ENCODE results near the gene SCO1. TPM values are rescaled to one million over a fixed set of nuclear protein-coding genes. Genes with fewer than 3 reads are reported as not detected.

SCO1 gene
- total and polyA plus RNA-seq, 7 donors: 17.5 to 38.9 (median 28.6) TPM

DNA sequence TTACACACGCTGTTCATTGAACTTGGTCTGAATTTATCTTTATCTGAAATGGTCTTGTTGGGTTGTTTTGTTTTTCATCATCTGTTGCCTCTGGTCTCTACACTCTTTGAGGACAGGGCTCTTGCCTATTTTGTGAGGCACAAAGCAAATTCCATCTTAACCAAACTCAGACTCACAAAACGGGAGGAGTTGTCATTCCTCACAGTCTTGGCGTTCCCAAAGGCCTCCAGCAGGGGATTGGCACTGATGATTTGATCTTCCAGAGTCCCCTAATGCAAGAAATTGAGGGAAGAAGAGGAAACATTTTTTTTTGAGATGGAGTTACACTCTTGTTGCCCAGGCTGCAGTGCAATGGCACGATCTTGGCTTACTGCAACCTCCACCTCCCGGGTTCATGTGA is 49.0 kb downstream of the SCO1 start:
- TF ChIP-seq, protein P1, sequence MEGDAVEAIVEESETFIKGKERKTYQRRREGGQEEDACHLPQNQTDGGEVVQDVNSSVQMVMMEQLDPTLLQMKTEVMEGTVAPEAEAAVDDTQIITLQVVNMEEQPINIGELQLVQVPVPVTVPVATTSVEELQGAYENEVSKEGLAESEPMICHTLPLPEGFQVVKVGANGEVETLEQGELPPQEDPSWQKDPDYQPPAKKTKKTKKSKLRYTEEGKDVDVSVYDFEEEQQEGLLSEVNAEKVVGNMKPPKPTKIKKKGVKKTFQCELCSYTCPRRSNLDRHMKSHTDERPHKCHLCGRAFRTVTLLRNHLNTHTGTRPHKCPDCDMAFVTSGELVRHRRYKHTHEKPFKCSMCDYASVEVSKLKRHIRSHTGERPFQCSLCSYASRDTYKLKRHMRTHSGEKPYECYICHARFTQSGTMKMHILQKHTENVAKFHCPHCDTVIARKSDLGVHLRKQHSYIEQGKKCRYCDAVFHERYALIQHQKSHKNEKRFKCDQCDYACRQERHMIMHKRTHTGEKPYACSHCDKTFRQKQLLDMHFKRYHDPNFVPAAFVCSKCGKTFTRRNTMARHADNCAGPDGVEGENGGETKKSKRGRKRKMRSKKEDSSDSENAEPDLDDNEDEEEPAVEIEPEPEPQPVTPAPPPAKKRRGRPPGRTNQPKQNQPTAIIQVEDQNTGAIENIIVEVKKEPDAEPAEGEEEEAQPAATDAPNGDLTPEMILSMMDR (IDR thresholded peaks at IDR 0.05): no peak
- Histone ChIP-seq H3K27ac (no peak overlapping the region), H3K4me3 (no peak overlapping the region), H3K36me3 (ENCODE audit: insufficient read depth in 1 of 2, low read depth in 1 of 2) (peaks cover 0 to 49% of the 10 kb centered on the region in 2 donors), H3K27me3 (ENCODE audit: insufficient read depth in 3 of 3, low read length in 2 of 3) (no peaks in the 10 kb centered on the region), H3K9me3 (no peaks in the 10 kb centered on the region), H3K4me1 (no peaks in the 10 kb centered on the region)
- no peak for ATAC-seq
- DNase-seq: no peak
- WGBS, 3 donors: 90 to 91% (median 91%) methylated on average over 5 of the region's 5 CpGs
- intact Hi-C loops (cut with DNase I): loop anchor here in 1 of 2 donors (5.0 kb wide), 1 partner anchor 199 kb away; no protein-coding TSS in a partner anchor

DNA sequence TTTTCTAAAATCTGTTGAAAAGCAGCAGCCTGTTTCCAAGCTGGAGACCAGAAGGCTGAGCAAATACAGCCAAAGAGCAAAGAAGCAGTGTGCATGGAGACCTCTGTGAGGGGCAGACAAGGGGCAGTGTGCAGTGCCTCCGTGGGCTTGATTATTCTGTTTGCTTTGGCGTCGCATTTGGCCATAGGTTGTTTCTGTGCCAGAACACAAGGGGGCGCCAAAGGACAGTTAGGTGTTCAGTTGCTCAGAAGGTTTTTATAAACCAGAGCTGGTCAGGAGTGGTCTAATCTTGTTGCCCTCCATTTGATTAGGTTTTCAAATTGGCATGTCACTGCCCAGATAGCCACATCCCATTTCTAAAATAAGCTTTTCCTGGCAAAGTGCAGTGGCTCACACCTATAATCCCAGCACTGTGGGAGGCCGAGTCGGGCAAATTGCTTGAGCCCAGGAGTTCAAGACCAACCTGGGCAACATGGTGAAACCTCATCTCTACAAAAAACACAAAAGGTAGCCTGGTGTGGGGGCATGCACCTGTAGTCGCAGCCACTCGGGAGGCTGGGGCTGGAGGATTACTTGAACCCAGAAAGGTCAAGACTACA is 50.8 kb downstream of the SCO1 start:
- TF ChIP-seq, protein P1 (IDR thresholded peaks at IDR 0.05): peak; percentile 87
- ATAC-seq (peak; percentile 72 to 89 (median 82)), DNase-seq (peak; percentile 65 to 82)
- intact Hi-C loops (cut with DNase I): loop anchor here (1.0 to 5.0 kb wide), 2 partner anchors 198 to 201 kb away; no protein-coding TSS in a partner anchor
- H3K9me3 ChIP-seq: no peaks in the 10 kb centered on the region
- no peaks in the 10 kb centered on the region for H3K4me1 ChIP-seq
- H3K27me3 ChIP-seq (ENCODE audit: insufficient read depth in 3 of 3, low read length in 2 of 3): no peaks in the 10 kb centered on the region
- 34 to 39% (median 36%) methylated on average over 8 of the region's 8 CpGs for WGBS, 3 donors
- no peak overlapping the region for H3K27ac ChIP-seq
- H3K36me3 ChIP-seq (ENCODE audit: insufficient read depth in 1 of 2, low read depth in 1 of 2): peaks cover 0 to 68% of the 10 kb centered on the region in 2 donors
- no peak overlapping the region for H3K4me3 ChIP-seq

DNA sequence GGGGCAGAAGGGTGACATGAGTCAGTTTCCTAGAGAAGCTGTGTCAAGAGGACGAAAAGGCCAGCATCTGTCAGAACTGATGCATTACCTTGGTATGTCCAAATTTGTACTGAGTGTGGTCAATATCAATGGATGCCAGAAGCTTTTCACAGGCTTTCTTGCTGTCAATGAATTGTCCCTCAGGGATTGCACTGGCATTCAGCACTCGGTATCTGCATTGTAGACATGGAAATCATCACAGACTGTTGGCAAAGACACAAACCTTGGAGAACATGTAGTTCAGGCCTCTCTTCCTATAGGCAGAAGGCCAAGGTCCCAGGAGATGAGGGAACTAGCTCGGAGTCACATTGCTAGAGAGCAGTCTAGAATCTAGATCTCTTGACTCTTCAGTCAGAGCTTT is 56.9 kb downstream of the SCO1 start:
- ATAC-seq: peak in 1 of 4 donors; percentile 36
- peaks cover 2 to 93% of the 10 kb centered on the region in 2 donors for H3K36me3 ChIP-seq (ENCODE audit: insufficient read depth in 1 of 2, low read depth in 1 of 2)
- TF ChIP-seq, protein P1 (IDR thresholded peaks at IDR 0.05): no peak

DNA sequence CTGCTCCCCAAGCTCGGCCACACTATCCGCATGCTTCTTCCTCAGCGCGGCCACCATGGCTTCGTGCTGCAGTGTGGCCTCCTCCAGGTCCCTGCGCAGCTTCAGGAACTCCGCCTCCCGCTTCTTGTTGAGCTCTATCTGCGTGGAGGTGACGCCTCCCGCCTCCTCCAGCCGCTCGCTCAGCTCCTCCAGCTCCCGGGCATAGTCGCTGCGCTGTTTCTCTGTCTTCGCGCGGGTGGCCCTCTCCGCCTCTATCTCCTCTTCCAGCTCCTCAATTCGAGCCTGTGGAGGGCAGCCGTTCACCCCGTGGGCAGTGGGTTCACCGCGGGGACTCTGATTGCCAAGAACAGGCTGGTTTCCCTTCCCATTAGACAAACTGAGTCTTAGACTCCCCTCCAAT is 59.2 kb downstream of the SCO1 start:
- DNase-seq (no peak), ATAC-seq (no peak)
- WGBS, 3 donors: 91 to 94% (median 92%) methylated on average over 25 of the region's 25 CpGs
- Histone ChIP-seq H3K27me3 (ENCODE audit: insufficient read depth in 3 of 3, low read length in 2 of 3) (no peaks in the 10 kb centered on the region), H3K36me3 (ENCODE audit: insufficient read depth in 1 of 2, low read depth in 1 of 2) (peaks cover 4 to 95% of the 10 kb centered on the region in 2 donors), H3K9me3 (no peaks in the 10 kb centered on the region), H3K4me1 (no peaks in the 10 kb centered on the region), H3K4me3 (no peak overlapping the region), H3K27ac (no peak overlapping the region)
- TF ChIP-seq, protein P1 (IDR thresholded peaks at IDR 0.05): no peak
- intact Hi-C loops (cut with DNase I): no loop called here

More for the DNA sequence above, 56.9 kb downstream of the SCO1 start:
- no peaks in the 10 kb centered on the region for H3K27me3 ChIP-seq (ENCODE audit: insufficient read depth in 3 of 3, low read length in 2 of 3)
- H3K27ac ChIP-seq: no peak overlapping the region
- H3K4me3 ChIP-seq: no peak overlapping the region
- intact Hi-C loops (cut with DNase I): no loop called here
- no peak for DNase-seq
- H3K9me3 ChIP-seq: no peaks in the 10 kb centered on the region
- no peaks in the 10 kb centered on the region for H3K4me1 ChIP-seq
- WGBS, 3 donors: 25 to 73% (median 61%) methylated on average over 3 of the region's 3 CpGs

DNA sequence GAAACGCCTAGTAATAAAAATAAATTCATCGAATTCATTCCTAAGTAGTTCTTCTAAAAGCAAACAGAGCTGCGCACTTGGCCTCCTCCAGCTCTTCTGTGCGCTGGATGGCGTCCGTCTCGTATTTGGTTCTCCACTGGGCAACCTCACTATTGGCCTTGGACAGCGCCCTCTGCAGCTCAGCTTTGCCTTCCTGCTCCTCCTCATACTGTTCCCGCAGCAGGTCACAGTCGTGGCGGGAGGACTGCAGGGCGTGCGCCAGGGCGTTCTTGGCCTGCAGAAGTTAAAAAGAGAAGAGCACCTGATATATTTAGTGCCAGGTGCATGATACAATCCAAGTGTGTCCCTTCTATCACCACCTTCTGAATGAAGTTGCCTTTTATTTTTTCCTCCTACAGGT is 62.0 kb downstream of the SCO1 start:
- peaks cover 4 to 91% of the 10 kb centered on the region in 2 donors for H3K36me3 ChIP-seq (ENCODE audit: insufficient read depth in 1 of 2, low read depth in 1 of 2)
- H3K9me3 ChIP-seq: no peaks in the 10 kb centered on the region
- H3K27ac ChIP-seq: no peak overlapping the region
- TF ChIP-seq, protein P1 (IDR thresholded peaks at IDR 0.05): no peak
- no peak for DNase-seq
- H3K4me1 ChIP-seq: no peaks in the 10 kb centered on the region
- no peak overlapping the region for H3K4me3 ChIP-seq
- 85 to 93% (median 92%) methylated on average over 14 of the region's 14 CpGs for WGBS, 3 donors
- intact Hi-C loops (cut with DNase I): no loop called here
- no peaks in the 10 kb centered on the region for H3K27me3 ChIP-seq (ENCODE audit: insufficient read depth in 3 of 3, low read length in 2 of 3)
- no peak for ATAC-seq

Data from psoas muscle (tissue), 8 donors.